OCI-LY7 (cell line): ENCODE results near the gene YEATS4.

Source experiments
- CTCF ChIP-seq: fragments of 200-600 bp; sonication (generic); conservative IDR thresholded peaks from 2 replicates; pipeline ENCODE4 v1.5.1; 2014; ENCODE audit warnings: mild to moderate bottlenecking, antibody characterized with exemption, low read length, moderate library complexity, mixed read lengths
- EZH2phosphoT487 ChIP-seq: fragments of 200-600 bp; sonication (generic); IDR thresholded peaks from 2 replicates; pipeline ENCODE4 v1.6.1; 2018; ENCODE audit warnings: low read depth, borderline replicate concordance, mild to moderate bottlenecking, mixed run types, antibody characterized with exemption, low read length, moderate library complexity, mixed read lengths

DNA sequence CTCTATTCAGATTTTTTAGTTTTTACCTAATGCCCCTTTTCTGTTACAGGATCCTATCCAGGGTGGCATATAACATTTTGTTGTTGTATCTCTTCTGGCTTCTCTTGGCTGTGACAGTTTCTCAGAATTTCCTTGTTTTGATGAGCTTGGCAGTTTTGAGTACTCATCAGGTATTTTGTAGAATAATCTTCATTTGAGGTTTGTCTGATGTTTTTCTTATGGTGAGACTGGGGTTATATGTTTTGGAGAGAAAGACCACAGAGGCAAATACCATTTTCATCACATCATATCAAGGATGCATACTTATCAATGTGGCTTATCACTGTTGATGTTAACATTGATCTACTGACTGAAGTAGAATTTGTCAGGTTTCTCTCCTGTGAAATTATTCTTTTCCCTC, 25.4 kb upstream of the YEATS4 start:
- TF ChIP-seq CTCF = no peak
- no peak for TF ChIP-seq EZH2phosphoT487
